Measurements from ENCODE around the gene LHX2. TPM values are rescaled to one million over a fixed set of nuclear protein-coding genes. Genes with fewer than 3 reads are reported as not detected.

Gene LHX2
- total and polyA plus RNA-seq, 12 donors = 0.06 to 0.37 (median 0.24) TPM; not detected in 9

- intact Hi-C loops (cut with DNase I) = loop anchor here in 1 of 2 donors (10.0 kb wide), 1 partner anchor 322 kb away; no protein-coding TSS in a partner anchor
- WGBS, 4 donors = 81 to 100% (median 97%) methylated on average over 1 of the region's 1 CpG; no CpG with 5 or more reads in 1 of the 4 donors
- peaks cover 0 to 4% of the 10 kb centered on the region in 2 donors for H3K4me1 ChIP-seq (replicated peaks in 1 of 2)
- H3K27ac ChIP-seq = no peak overlapping the region
- no peaks in the 10 kb centered on the region for H3K36me3 ChIP-seq (replicated peaks in 1 of 2)
- peaks cover 34% of the 10 kb centered on the region for H3K27me3 ChIP-seq
- TF ChIP-seq CTCF (IDR thresholded peaks at IDR 0.05) (no peak), POLR2A (IDR thresholded peaks at IDR 0.05) (no peak)
- no peak for DNase-seq
- no peaks in the 10 kb centered on the region for H3K9me3 ChIP-seq (replicated peaks in 1 of 3)
- no peak overlapping the region for H3K4me3 ChIP-seq
These were observed 25.0 kb downstream of the LHX2 start for GRCh38 chr9:124036578-124036977.

GRCh38 chr9:124037790-124038189 is 26.2 kb downstream of the LHX2 start:
- Histone ChIP-seq H3K4me1 (replicated peaks in 1 of 2) (peaks cover 0 to 4% of the 10 kb centered on the region in 2 donors), H3K36me3 (replicated peaks in 1 of 2) (no peaks in the 10 kb centered on the region), H3K27ac (no peak overlapping the region), H3K27me3 (peaks cover 22% of the 10 kb centered on the region), H3K9me3 (replicated peaks in 1 of 3) (no peaks in the 10 kb centered on the region), H3K4me3 (no peak overlapping the region)
- TF ChIP-seq POLR2A (IDR thresholded peaks at IDR 0.05) (no peak), CTCF (IDR thresholded peaks at IDR 0.05) (no peak)
- intact Hi-C loops (cut with DNase I) = loop anchor here in 1 of 2 donors (10.0 kb wide), 1 partner anchor 323 kb away; no protein-coding TSS in a partner anchor
- WGBS, 4 donors = 59 to 100% (median 64%) methylated on average over 1 to 6 of the region's 6 CpGs
- DNase-seq = no peak

GRCh38 chr9:124038239-124038638 is 26.7 kb downstream of the LHX2 start:
- 22 to 56% (median 44%) methylated on average over 6 of the region's 6 CpGs for WGBS, 4 donors
- H3K36me3 ChIP-seq (replicated peaks in 1 of 2) = no peaks in the 10 kb centered on the region
- H3K4me3 ChIP-seq = no peak overlapping the region
- peaks cover 0 to 4% of the 10 kb centered on the region in 2 donors for H3K4me1 ChIP-seq (replicated peaks in 1 of 2)
- no peak for DNase-seq
- TF ChIP-seq POLR2A (IDR thresholded peaks at IDR 0.05) (no peak), CTCF (IDR thresholded peaks at IDR 0.05) (no peak)
- intact Hi-C loops (cut with DNase I) = loop anchor here in 1 of 2 donors (10.0 kb wide), 1 partner anchor 323 kb away; no protein-coding TSS in a partner anchor
- no peaks in the 10 kb centered on the region for H3K9me3 ChIP-seq (replicated peaks in 1 of 3)
- H3K27ac ChIP-seq = no peak overlapping the region
- peaks cover 22% of the 10 kb centered on the region for H3K27me3 ChIP-seq

GRCh38 chr9:124038790-124039633 is 27.4 kb downstream of the LHX2 start:
- H3K27ac ChIP-seq = no peak overlapping the region
- H3K9me3 ChIP-seq (replicated peaks in 1 of 3) = no peaks in the 10 kb centered on the region
- intact Hi-C loops (cut with DNase I) = loop anchor here in 1 of 2 donors (10.0 kb wide), 1 partner anchor 324 kb away; no protein-coding TSS in a partner anchor
- no peak overlapping the region for H3K4me3 ChIP-seq
- TF ChIP-seq CTCF (IDR thresholded peaks at IDR 0.05) (no peak), POLR2A (IDR thresholded peaks at IDR 0.05) (no peak)
- H3K4me1 ChIP-seq (replicated peaks in 1 of 2) = peaks cover 0 to 4% of the 10 kb centered on the region in 2 donors
- no peaks in the 10 kb centered on the region for H3K36me3 ChIP-seq (replicated peaks in 1 of 2)
- WGBS, 4 donors = 60 to 74% (median 71%) methylated on average over 9 of the region's 9 CpGs
- peaks cover 21% of the 10 kb centered on the region for H3K27me3 ChIP-seq
- no peak for DNase-seq

All from adrenal gland (tissue), 12 donors.